HG03378 (cell line): ENCODE data around the gene PACS1.

Experiments used
- ATAC-seq: cut with Tn5 transposase; IDR thresholded peaks from one replicate; pipeline ENCODE4 v1.9.1; 2021; ENCODE audit warnings: mild to moderate bottlenecking, moderate library complexity; ENCODE audit not compliant: unreplicated experiment

Gene PACS1

DNA sequence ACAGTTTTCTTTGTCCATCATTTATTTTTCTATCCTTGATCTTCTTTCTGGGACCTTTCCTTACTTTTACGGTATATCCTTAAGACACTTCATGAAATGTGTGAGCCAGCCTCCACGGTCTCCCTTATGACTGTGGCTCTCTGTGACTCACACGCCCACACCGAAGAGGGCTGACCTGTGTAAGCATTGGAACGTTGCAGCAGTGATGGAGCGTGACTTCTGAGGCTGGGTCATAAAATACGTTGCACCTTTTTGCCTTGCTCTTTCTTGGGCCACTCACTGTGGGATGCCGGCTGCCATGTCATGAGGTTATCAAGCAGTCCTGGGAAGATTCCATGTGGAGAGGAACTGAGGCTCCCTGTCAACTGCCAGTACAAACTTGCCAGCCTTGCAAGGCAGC, 102.1 kb downstream of the PACS1 start:
- ATAC-seq: no peak

DNA sequence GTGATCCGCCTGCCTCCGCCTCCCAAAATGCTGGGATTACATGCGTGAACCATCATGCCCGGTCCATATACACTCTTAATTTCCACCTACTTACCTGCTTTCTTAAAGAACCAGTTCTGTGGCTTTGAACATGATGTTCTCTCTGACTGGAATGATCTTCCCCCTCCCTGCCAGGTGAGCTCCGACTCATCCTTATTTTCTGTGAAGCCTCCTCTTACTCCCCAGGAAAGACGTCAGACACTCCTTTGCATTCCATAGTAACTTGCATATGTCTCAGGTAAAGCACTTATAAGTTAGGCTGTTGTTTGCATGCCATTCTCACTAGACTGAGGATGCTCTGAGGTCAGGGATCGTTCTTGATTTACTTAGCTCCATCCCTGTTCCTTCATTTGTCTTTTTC, 106.6 kb downstream of the PACS1 start:
- no peak for ATAC-seq

DNA sequence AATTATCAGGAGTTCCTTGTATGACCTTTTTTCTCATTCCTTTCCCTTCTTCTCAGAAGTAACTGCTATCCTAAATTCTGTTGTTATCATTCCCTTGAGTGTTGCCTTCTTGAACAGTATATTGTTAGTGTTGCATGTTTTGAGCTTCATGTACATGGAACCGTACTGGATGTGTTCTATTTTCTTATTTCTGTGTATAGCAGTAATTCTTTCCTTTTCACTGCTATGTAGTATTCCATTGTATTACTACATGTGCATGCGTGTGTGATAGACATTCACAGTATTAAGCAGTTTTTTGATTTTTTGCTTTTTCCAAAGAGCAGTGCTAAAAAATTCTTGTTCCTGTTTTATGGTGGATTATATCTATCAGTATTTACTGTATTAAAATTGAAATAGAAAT, 108.1 kb downstream of the PACS1 start:
- ATAC-seq: no peak

DNA sequence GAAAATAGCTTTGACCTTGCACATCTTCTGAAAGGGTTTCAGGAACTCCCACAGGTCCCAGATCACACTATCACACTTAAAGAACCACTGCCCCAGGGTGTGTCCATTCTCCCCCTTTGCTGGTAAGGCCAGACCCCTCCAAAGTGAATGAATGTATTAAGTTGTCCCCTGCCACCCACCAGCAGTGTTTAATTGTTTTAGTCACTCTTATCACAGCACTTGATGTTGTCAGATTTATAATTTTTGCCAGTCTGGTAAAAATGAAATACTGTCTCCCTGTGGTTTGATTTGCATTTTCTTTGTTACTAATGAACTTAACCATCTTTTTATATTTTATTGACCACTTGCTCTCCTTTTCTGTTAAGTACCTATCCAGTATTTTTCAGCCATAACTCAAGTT, 108.8 kb downstream of the PACS1 start:
- ATAC-seq: no peak

DNA sequence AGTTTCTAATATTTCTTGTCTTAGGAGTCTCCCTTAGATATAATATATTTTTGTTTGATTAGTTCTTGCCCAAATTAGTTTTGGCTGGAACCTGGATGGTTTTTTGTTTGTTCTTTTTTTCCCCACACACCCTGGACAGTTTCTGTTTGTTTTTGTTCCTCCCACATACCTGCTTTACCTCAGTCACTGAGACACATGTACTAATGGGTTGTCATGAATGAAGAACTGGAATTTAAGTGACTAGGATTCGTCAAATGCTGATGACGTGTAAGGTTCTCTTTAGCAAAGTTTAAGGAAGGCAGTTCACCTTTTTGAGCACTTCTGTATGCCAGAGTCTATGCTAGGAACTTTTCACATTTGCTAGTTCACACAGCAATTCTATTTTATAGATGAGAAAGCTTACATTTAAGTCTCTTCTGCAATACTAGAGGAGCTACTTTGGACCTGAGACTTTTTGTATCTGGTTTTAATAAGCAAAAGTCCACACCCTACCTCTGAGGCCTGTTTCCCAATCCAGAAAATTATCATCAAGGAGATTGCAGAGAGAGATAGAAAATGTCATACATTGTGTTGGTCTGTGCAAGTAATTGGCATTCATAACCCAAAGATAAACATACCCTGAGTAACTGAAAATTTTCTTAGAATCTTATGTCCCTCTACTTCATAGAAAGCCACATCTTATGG, 111.7 kb downstream of the PACS1 start:
- no peak for ATAC-seq

DNA sequence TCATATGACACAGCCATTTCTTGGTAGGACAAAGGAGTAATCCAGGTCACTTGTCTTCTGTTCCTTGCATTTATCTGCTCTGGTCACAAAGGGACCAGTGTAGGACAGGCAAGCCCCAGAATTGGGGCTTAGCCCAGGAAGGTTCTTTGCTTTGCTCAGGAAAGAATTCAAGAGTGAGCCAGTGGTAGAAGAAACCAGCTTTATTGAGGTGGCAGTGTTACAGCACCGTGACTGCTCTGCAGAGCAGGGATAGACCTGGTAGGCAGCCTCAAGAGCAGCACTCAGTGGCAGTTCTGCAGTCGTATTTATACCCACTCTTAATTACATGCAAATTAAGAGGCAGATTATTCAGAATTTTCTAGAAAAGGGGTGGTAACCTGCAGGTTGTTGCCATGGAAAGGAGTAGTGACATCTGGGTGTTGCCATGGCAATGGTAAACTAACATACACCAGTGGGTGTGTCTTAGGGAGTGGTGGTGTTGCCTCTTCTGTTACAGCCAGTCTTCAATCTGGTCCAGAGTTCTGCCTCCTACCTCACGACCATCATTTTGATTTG, 113.5 kb downstream of the PACS1 start:
- ATAC-seq: no peak

DNA sequence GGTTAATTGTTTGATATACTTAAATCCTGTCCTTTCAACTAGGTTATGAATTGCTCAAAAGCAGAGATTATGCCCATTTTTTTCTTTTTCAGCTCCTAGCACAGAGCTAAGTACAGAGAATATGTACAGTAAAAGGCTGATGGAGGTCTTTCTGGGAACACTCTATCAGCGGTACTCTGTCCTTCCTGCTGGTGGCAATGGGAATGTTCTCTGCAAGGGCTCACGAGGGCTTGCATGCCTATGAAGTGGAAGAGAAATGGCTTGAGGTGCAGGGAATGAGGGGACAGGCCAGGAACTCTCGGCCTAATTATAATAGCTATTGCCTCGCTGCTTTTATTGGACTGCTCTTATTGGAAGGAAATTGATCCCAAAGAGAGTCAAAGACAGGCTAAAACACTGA, 114.7 kb downstream of the PACS1 start:
- ATAC-seq: no peak

DNA sequence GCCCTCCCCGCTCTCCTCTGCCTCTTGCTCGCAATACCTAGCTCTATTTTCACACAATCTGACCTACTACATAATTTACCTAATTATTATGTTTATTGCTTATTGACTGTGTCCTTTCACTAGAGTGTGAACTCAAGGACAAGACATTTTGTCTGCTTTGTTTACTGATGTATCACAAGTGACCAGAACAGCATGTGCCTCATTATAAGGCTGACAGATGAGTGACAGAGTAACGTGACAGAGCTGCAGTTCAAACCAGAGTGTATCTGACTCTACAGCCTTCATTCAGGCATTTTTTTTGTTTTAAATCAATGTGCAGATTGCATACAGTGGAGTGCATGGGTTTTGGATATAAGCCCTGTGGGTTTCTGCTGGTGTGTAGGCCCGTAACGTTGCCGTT, 116.4 kb downstream of the PACS1 start:
- ATAC-seq: no peak

DNA sequence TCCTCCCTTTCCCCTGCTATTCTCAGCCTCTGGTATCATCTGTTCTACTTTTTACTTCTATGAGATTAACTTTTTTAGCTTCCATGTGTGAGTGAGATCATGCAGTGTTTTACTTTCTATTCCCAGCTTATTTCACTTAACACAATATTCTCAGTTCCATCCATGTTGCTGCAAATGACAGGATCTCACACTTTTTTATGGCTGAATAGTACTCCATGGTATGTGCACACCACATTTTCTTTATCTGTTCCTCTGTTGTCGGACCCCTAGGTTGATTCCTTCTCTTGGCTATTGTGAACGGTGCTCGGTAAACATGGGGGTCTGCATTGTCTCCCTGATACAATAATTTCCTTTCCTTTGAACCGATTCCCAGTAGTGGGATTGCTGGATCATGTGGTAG, 117.4 kb downstream of the PACS1 start:
- ATAC-seq: no peak

DNA sequence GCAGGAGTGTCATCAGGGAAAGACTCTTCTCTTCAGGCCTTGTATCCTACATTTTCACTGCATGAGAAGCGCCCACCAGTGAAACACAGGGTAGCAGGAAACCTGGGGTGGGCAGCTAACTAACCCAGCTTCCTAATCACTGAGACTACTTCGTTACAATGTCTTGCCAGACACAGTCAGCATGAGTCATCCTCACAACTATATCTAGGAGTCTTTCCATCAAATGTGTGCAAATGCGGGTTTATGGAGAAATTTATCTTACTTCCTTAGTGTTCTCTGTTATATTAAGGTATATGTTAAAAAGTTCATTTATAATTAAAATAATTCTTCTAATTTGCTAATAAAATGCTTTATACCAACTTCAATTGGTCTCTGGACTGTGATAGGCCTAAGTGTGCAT, 118.5 kb downstream of the PACS1 start:
- no peak for ATAC-seq

DNA sequence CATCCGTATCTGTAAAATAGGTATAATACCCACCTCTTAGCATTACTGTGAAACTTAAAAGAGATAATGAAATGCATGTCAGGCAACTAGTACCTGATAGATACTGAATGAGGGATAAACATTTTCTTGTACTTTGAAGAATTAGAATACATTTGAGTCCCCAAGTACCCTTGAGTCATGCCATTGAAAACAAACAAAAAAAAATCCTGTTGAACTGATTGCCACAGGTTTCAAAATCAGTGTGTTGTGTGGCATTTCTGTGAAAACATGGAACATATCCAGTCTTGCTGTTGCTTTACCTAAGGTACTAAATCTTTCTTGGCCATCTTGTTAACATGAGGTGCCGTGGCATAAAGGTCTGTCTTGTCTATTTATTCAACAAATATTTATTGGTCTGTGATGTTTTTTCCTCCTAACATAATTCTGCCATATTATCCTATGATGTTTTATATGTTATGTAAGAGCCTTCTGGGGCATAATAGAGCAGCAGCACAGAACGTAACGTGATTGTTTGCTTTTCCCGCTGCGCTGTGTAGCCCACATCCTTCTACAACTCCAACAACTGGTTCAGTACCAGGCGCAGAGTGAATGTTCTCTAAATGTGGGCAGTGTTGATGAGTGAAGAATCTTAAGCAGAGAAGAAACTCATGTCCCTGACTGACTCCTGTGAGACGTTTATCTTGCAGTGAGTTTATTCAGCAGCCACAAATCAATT, 119.1 kb downstream of the PACS1 start:
- no peak for ATAC-seq

DNA sequence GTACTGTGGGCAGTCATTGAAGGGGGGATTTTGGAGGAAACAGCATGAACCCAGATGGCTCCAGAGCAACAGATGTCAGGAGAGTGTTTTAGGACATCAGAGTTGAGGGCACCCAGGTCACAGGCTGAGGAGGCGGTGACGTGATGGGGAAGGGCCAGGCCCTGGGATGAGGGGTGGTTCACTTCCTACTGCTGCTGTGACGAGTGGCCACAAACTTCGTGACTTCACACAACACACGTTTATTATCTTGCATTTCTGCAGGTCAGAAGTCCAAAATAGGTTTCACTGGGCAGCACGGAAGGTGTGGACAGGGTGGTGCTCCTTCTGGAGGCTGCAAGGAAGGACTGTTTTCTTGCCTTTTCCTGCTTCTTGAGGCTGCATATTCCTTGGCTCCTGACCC, 120.7 kb downstream of the PACS1 start:
- no peak for ATAC-seq

DNA sequence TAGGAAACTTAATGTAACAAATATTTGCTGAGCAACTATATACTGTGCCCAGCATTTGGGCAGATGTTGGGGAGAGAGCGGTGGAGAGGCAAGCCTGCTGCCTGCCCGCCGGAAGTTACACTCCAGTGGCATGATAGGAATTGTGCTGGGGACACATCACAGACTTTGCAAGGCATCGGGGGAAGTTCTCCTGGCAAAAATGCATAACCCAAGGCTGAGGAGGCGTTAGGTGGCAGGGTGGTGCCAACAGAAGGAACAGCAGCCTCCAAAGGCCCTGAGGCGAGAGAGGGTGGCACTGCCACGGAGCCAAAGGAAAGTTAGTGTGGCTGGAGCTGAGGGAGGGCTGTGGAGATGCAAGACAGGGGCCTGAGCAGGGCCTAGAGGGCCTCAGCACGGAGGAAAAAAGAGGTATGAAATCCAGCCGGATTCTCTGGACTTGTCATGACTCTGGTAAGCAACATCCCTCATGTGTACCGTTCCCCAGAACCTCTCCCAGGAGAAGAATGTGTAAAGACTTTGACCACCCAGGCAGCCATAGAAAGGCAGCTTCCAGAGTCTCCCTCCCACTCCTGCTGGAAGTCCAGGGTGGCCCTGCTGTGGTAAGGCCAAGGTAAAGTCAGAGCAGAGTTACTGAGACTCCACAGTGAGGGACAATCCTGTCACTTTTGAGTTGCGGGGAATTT, 122.2 kb downstream of the PACS1 start:
- ATAC-seq: no peak

DNA sequence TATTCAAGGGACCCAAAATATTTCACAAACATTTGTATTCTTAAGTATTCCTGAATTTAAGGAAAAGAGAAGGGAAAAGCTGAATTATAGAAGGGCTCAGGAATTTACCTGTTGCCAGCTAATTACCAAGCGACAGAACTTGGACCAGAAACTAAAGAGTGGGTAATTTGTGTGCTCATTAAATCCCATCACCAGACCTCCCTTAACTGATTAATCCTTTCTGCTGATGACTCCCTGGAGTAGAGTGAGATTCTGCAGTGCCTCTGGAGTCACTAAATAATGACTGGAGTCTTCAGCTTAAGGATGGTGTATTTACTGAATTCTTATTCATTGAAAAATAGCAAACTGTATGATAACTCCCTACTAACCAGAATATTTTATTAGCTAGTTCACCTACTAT, 124.3 kb downstream of the PACS1 start:
- ATAC-seq: no peak

DNA sequence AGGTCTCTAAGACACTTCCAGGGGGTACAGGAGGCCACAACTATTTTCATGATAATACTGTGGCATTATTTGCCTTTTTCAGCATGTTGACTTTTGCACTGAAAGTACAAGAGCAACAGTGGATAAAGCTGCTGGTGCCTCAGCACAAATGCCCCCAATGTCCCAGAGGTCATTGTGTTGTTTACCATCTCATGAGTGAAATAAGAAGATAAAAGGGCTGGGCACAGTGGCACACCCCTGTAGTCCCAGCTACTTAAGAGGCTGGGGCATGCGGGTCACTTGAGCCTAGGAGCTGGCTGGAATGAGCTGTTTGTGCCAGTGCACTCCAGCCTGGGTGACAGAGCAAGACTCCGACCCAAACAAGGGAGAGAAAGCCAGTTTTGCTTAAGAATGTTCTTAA, 125.8 kb downstream of the PACS1 start:
- no peak for ATAC-seq

DNA sequence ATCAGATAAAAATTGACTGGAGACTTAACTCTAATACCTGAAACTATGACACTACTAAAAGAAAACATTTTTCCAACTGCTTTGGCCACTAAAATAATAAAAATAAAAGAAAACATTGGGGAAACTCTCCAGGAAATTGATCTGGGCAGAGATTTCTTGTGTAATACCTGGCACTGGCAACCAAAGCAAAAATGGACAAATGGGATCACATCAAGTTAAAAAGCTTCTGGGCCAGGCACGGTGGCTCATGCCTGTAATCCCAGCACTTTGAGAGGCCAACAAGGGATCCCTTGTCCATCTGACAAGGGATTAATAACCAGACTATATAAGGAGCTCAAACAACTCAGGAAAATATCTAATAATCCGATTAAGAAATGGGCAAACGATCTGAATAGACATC, 133.8 kb downstream of the PACS1 start:
- ATAC-seq: no peak

DNA sequence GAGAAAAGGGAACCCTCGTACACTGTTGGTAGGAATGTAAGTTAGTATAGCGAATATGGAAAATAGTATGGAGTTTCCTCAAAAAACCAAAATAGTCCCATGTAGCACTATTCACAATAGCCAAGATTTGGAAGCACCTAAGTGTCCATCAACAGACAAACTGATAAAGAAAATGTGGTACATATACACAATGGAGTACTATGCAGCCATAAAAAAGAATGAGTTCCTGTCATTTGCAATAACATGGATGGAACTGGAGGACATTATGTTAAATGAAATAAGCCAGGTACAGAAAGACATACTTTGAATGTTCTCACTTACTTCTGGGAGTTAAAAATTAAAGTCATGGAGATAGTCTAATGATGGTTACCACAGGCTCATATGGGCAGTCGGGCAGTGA, 134.3 kb downstream of the PACS1 start:
- ATAC-seq: no peak

DNA sequence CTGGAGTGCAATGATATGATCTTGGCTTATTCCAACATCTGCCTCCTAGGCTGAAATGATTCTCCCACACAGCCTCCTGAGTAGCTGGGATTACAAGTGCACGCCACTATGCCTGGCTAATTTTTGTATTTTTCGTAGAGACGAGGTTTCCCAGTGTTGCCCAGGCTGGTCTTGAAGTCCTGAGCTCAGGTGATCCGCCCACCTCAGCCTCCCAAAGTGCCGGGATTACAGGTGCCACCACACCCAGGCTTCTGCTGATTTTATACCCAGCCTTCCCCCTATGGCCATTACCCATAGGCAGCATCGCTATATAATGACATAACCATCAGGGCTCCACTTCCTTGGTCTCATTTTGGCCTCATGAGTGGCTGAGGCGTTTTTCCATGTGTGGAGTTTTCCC, 137.7 kb downstream of the PACS1 start:
- ATAC-seq: no peak

DNA sequence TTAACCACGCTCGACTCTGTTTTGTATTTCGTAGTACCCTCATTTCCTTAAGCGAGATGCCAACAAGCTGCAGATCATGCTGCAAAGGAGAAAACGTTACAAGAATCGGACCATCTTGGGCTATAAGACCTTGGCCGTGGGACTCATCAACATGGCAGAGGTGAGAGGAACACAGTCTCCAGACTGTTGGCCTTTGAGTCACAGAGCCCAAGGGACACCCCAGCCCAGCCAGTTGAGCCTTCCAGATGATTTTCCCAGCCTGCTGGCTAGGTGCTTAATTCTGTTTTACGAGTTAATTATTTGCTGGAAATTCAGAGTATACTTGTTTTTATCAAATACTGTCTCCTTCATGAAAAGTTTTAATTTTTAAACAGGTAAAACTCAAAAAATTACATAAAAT, 141.0 kb downstream of the PACS1 start:
- ATAC-seq: no peak

DNA sequence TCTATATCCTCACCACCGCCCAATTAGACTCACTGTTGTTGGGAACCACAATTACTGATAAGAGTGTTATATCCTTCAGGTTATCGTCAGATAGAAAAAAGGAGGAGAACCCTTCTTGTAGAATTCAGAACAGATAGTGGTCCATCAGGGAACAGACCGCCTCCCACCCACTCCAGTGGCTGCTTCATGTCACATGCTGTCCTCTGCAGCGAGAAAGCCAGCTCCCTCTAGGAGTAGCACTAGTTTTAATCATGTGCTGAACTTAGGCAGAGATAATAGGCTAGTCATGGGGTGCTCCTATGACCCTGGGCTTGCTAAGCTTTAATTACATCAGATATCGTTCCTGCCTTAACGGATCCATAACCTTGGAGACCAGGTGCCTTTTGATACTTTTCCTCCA, 146.8 kb downstream of the PACS1 start:
- no peak for ATAC-seq

DNA sequence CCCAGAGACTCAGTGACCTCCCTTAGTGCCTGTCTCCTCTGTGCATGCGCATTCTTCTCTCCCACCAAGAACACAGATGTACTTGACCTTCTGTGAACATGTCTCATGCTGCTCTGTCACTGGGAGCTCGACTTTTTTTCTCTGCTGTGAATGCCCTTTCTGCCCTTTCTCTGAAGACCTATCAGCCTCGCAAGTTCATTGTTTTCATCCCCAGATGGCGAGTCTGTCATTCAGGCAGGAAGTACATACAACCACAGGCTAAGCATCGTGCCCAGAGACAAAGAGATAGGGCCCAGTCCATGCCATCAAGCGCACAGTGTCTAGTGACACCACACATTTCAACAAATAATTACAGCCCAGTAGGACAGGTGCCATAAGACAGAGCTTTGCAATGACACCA, 148.0 kb downstream of the PACS1 start:
- ATAC-seq: no peak
